K562 (cell line): Measurements from ENCODE around the gene CARD8. TPM values are rescaled to one million over a fixed set of nuclear protein-coding genes. Genes with fewer than 3 reads are reported as not detected.

Source experiments
- ATAC-seq: fragments of 200-7000 bp; cut with Tn5 transposase; 3 replicates; pipeline ENCODE4 v1.9.1; 2020; ENCODE audit warnings: moderate library complexity
- BruUV-seq: library from RNA; stranded (reverse); fragments of 400-500 nt; replicated peaks from 2 replicates; lab custom pipeline; 2021; lab: Mats Ljungman, UMichigan
- CTCF ChIA-PET: fragments of 300-600 bp; formaldehyde crosslinking; extraction: SDS; loops from one replicate; lab custom pipeline; 2021; ENCODE audit warnings: low intra/inter-chr PET ratio; lab: Yijun Ruan, JAX
- POLR2A ChIA-PET: fragments of 300-600, 350-650 bp; sonication (Branson Sonifier 250); formaldehyde crosslinking; extraction: SDS; loops from one replicate; lab custom pipeline; 2021; ENCODE audit warnings: antibody characterized with exemption, inconsistent platforms; lab: Yijun Ruan, JAX
- DNase-seq, 4 experiments: peaks; one replicate each; pipeline versions ENCODE4 v3.0.0 to v3.0.0-alpha.2; 2011 to 2018; ENCODE audit warnings: low spot score in 3 of 4, mixed read lengths in 3 of 4; ENCODE audit errors: extremely low read depth in 1 of 4
- FAIRE-seq: peaks from 2 replicates; lab custom pipeline; 2011; peaks lifted over from hg19 to GRCh38; lab: Jason Lieb, UNC
- H2AFZ ChIP-seq: 2 replicates; pipeline ENCODE4 v1.6.0; 2011; ENCODE audit warnings: low read depth, low read length, control low read depth, inconsistent platforms
- H3K27ac ChIP-seq: fragments of 200-600 bp; 3 replicates; pipeline ENCODE4 v1.8.0; 2011; ENCODE audit warnings: low read depth, mild to moderate bottlenecking, control low read depth, inconsistent platforms, low read length, moderate library complexity, mixed read lengths; ENCODE audit errors: extremely low read depth
- H3K27me3 ChIP-seq, 2 experiments: fragments of 300-600 bp in 1 of 2; 2 replicates in 1 of 2; 3 replicates in 1 of 2; pipeline versions ENCODE4 v1.6.0 to v1.8.0; 2011; ENCODE audit warnings: inconsistent platforms in 2 of 2, low read length in 2 of 2, mild to moderate bottlenecking in 1 of 2, mixed read lengths in 1 of 2, moderate library complexity in 1 of 2; ENCODE audit not compliant: control insufficient read depth in 2 of 2, insufficient read depth in 2 of 2
- H3K36me3 ChIP-seq: fragments of 300-600 bp; 3 replicates; pipeline ENCODE4 v1.8.0; 2011; ENCODE audit warnings: mild to moderate bottlenecking, low read length, inconsistent platforms; ENCODE audit not compliant: control insufficient read depth, insufficient read depth
- H3K4me1 ChIP-seq, 2 experiments: fragments of 200-600 bp in 1 of 2; replicated peaks in 1 of 2; 2 replicates in 1 of 2; 3 replicates in 1 of 2; pipeline versions ENCODE4 v1.5.1 to v1.8.0; 2011; ENCODE audit warnings: inconsistent platforms in 2 of 2, low read length in 2 of 2, mild to moderate bottlenecking in 1 of 2, mixed read lengths in 1 of 2, moderate library complexity in 1 of 2; ENCODE audit not compliant: control insufficient read depth in 2 of 2, insufficient read depth in 2 of 2
- H3K4me2 ChIP-seq: 2 replicates; pipeline ENCODE4 v1.6.1; 2011; ENCODE audit warnings: low read length, control low read depth, inconsistent platforms, mixed read lengths; ENCODE audit not compliant: insufficient read depth
- H3K4me3 ChIP-seq: fragments of 200-600 bp; sonication (generic), shearing (Covaris generic); 2 replicates; pipeline ENCODE4 v1.5.1; 2016; ENCODE audit warnings: control low read depth, inconsistent platforms
- H3K79me2 ChIP-seq: fragments of 200-600 bp; 3 replicates; pipeline ENCODE4 v1.8.0; 2011; ENCODE audit warnings: low read length, inconsistent platforms; ENCODE audit not compliant: control insufficient read depth, insufficient read depth
- H3K9ac ChIP-seq, 2 experiments: 2 replicates each; pipeline versions ENCODE4 v1.6.0 to v1.6.1; 2011; ENCODE audit warnings: low read depth in 2 of 2, low read length in 2 of 2, control low read depth in 1 of 2, inconsistent platforms in 1 of 2, mild to moderate bottlenecking in 1 of 2, mixed read lengths in 1 of 2; ENCODE audit not compliant: insufficient read depth in 1 of 2
- H3K9me1 ChIP-seq: one replicate; pipeline ENCODE4 v1.6.0; 2011; ENCODE audit warnings: inconsistent platforms, mild to moderate bottlenecking, low read length, moderate library complexity; ENCODE audit not compliant: control insufficient read depth, insufficient read depth
- H3K9me3 ChIP-seq: replicated peaks from 2 replicates; pipeline ENCODE4 v1.5.1; 2011; ENCODE audit warnings: low read depth, low read length, inconsistent platforms; ENCODE audit not compliant: control insufficient read depth, insufficient read depth
- H4K20me1 ChIP-seq: replicated peaks from 2 replicates; pipeline ENCODE4 v1.6.1; 2011; ENCODE audit warnings: low read length, inconsistent platforms, mixed read lengths; ENCODE audit not compliant: control insufficient read depth, insufficient read depth
- CC2D1A ChIP-seq: fragments of 450-650 bp; IDR thresholded peaks from 2 replicates; pipeline ENCODE4 v1.6.1; 2017; ENCODE audit warnings: mild to moderate bottlenecking
- GABPB1 ChIP-seq: sonication (generic); formaldehyde crosslinking; IDR thresholded peaks from 2 replicates; pipeline ENCODE4 v1.8.0; 2022; ENCODE audit warnings: mild to moderate bottlenecking, missing genetic modification reagents
- HDAC6 ChIP-seq: IDR thresholded peaks from 2 replicates; pipeline ENCODE4 v1.6.1; 2012; ENCODE audit warnings: low read depth, mild to moderate bottlenecking, control low read depth, inconsistent platforms, low read length, moderate library complexity
- HNRNPH1 ChIP-seq: fragments of 200-400 bp; formaldehyde crosslinking; optimal IDR thresholded peaks from 2 replicates; pipeline ENCODE3; 2017; ENCODE audit warnings: low read depth, mild to moderate bottlenecking, low read length, moderate library complexity
- HOXB6 ChIP-seq: fragments of 250-450 bp; sonication (Bioruptor Pico); IDR thresholded peaks from 2 replicates; pipeline ENCODE4 v1.5.1; 2022; ENCODE audit warnings: mild to moderate bottlenecking, borderline replicate concordance
- L3MBTL2 ChIP-seq: fragments of 450-650 bp; IDR thresholded peaks from 2 replicates; pipeline ENCODE4 v1.6.1; 2016; ENCODE audit warnings: mild to moderate bottlenecking, moderate library complexity
- MEIS2 ChIP-seq: fragments of 450-650 bp; IDR thresholded peaks from 2 replicates; pipeline ENCODE4 v1.6.1; 2014; ENCODE audit warnings: mild to moderate bottlenecking; ENCODE audit not compliant: partially characterized antibody
- PHF20 ChIP-seq: fragments of 450-650 bp; IDR thresholded peaks from 2 replicates; pipeline ENCODE4 v1.6.1; 2018; ENCODE audit not compliant: partially characterized antibody
- TAF9B ChIP-seq: fragments of 450-650 bp; IDR thresholded peaks from 2 replicates; pipeline ENCODE4 v1.6.1; 2018; ENCODE audit warnings: mild to moderate bottlenecking; ENCODE audit not compliant: partially characterized antibody
- TRIM28 ChIP-seq: fragments of 450-650 bp; IDR thresholded peaks from 2 replicates; pipeline ENCODE4 v1.6.1; 2017
- ZNF165 ChIP-seq: fragments of 250-450 bp; sonication (Bioruptor Pico); IDR thresholded peaks from 2 replicates; pipeline ENCODE4 v1.4.0; 2020; ENCODE audit warnings: borderline replicate concordance
- WGBS: fragments of 100-300 bp; shearing (Covaris generic); methylation state at CpG from one replicate; pipeline ENCODE4 v1.1.6; 2016; ENCODE audit warnings: low coverage, mixed read lengths; ENCODE audit not compliant: insufficient coverage; ENCODE audit errors: missing lambda C conversion rate; 5-methylcytosine and 5-hydroxymethylcytosine counted together
- in situ Hi-C: fragments of 300-500 bp; cut with MboI; formaldehyde crosslinking; loops from 4 replicates; pipeline ENCODE4 v1.15.0; 2018; ENCODE audit warnings: inconsistent platforms, mixed read lengths
- intact Hi-C: fragments of 100-400 bp; cut with micrococcal nuclease; formaldehyde crosslinking; loops from 2 replicates; pipeline ENCODE4 v1.14.2; 2022
- polyA plus RNA-seq, 8 experiments: library from polyadenylated mRNA; depleted of rRNA in 4 of 8; stranded (reverse) in 5 of 8; unstranded in 3 of 8; fragments of >200 nt; fragmentation: Nextera tagmentation in 2 of 8; fragmentation: Illumina TruSeq in 1 of 8; extraction: Ambion mirVana in 2 of 8; extraction: Trizol in 1 of 8; gene quantifications; 2 replicates each; pipeline versions ENCODE4 v1.2.1 to v1.2.3, GENCODE V29; 2011 to 2014; ENCODE audit warnings: inconsistent platforms in 1 of 8, missing spikeins in 1 of 8
- total RNA-seq, 7 experiments: library from RNA; depleted of rRNA in 6 of 7; stranded (reverse); fragments of >200 nt in 6 of 7; fragmentation: Illumina TruSeq in 2 of 7; extraction: Trizol in 2 of 7; gene quantifications; 2 replicates each; pipeline versions ENCODE4 v1.2.1 to v1.2.3, GENCODE V29; 2011 to 2021; ENCODE audit warnings: low replicate concordance in 1 of 7
- TF ChIP-seq, protein P1 (sequence below): fragments of 450-650 bp; IDR thresholded peaks from 2 replicates; pipeline ENCODE4 v1.6.1; 2017; ENCODE audit warnings: antibody characterized with exemption, mild to moderate bottlenecking
- TF ChIP-seq, protein P2 (sequence below): IDR thresholded peaks from 2 replicates; pipeline ENCODE4 v1.6.1; 2012; ENCODE audit warnings: low read depth, low read length, improper control_type of control experiment, borderline replicate concordance
- TF ChIP-seq, protein P3 (sequence below): fragments of 450-650 bp; IDR thresholded peaks from 2 replicates; pipeline ENCODE4 v1.6.1; 2017; ENCODE audit warnings: antibody characterized with exemption
- TF ChIP-seq, protein P4 (sequence below): sonication (generic); formaldehyde crosslinking; IDR thresholded peaks from 2 replicates; pipeline ENCODE4 v1.8.0; 2022; ENCODE audit warnings: mild to moderate bottlenecking, missing genetic modification reagents
- TF ChIP-seq, protein P5 (sequence below): sonication (generic); formaldehyde crosslinking; IDR thresholded peaks from 2 replicates; pipeline ENCODE4 v1.9.0; 2022; ENCODE audit warnings: mild to moderate bottlenecking, missing genetic modification reagents

CARD8 gene
- total and polyA plus RNA-seq, 9 of the 15 experiments (the other 6 are each of a cell fraction or from before 2014, with no cell fraction given) = 11.5 to 26.4 (median 20.8) TPM

DNA sequence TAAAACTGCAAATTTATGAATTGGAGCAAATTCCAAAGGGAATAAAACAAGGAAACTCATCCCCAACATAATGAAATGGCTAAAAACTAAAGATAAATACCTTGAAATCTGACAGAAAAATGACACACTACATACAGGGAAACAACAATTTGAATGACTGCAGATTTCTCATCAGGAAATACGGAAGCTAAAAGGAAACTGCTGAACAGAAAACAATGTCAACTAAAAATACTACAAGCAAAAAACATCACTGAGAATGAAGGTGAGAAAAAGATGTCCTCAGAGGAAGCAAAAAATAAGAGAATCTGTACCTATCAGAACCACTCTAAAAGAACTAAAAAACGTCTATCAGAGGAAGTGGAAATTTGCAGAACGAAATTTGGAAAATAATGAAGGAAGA lies 45.7 kb downstream of the CARD8 start:
- no peaks in the 10 kb centered on the region for H3K9me1 ChIP-seq
- no peaks in the 10 kb centered on the region for H3K9me3 ChIP-seq
- H3K4me1 ChIP-seq = peaks cover 4 to 13% of the 10 kb centered on the region in 2 experiments; a peak in 3 of 5 replicates
- no peak overlapping the region for H3K9ac ChIP-seq
- H3K27me3 ChIP-seq = no peaks in the 10 kb centered on the region
- no peak overlapping the region for H2AFZ ChIP-seq
- H3K27ac ChIP-seq = no peak overlapping the region
- H4K20me1 ChIP-seq = no peaks in the 10 kb centered on the region
- H3K4me2 ChIP-seq = no peak overlapping the region
- ChIA-PET POLR2A (no interaction called here), CTCF (no interaction called here)
- ATAC-seq = no peak
- H3K79me2 ChIP-seq = peaks cover 1% of the 10 kb centered on the region; the same call in 2 of the 3 replicates
- BruUV-seq = no TSS peak
- intact Hi-C loops = no loop called here
- WGBS = 52% methylated on average over 3 of the region's 3 CpGs
- H3K36me3 ChIP-seq = peaks cover 7% of the 10 kb centered on the region; the same call in 2 of the 3 replicates
- H3K4me3 ChIP-seq = no peak overlapping the region
- in situ Hi-C loops = no loop called here
- DNase-seq = no peak
- no peak for FAIRE-seq
- TF ChIP-seq L3MBTL2 = no peak
- TF ChIP-seq, protein P1, sequence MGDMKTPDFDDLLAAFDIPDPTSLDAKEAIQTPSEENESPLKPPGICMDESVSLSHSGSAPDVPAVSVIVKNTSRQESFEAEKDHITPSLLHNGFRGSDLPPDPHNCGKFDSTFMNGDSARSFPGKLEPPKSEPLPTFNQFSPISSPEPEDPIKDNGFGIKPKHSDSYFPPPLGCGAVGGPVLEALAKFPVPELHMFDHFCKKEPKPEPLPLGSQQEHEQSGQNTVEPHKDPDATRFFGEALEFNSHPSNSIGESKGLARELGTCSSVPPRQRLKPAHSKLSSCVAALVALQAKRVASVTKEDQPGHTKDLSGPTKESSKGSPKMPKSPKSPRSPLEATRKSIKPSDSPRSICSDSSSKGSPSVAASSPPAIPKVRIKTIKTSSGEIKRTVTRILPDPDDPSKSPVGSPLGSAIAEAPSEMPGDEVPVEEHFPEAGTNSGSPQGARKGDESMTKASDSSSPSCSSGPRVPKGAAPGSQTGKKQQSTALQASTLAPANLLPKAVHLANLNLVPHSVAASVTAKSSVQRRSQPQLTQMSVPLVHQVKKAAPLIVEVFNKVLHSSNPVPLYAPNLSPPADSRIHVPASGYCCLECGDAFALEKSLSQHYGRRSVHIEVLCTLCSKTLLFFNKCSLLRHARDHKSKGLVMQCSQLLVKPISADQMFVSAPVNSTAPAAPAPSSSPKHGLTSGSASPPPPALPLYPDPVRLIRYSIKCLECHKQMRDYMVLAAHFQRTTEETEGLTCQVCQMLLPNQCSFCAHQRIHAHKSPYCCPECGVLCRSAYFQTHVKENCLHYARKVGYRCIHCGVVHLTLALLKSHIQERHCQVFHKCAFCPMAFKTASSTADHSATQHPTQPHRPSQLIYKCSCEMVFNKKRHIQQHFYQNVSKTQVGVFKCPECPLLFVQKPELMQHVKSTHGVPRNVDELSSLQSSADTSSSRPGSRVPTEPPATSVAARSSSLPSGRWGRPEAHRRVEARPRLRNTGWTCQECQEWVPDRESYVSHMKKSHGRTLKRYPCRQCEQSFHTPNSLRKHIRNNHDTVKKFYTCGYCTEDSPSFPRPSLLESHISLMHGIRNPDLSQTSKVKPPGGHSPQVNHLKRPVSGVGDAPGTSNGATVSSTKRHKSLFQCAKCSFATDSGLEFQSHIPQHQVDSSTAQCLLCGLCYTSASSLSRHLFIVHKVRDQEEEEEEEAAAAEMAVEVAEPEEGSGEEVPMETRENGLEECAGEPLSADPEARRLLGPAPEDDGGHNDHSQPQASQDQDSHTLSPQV = no peak
- no peak for TF ChIP-seq TRIM28
- no peak for TF ChIP-seq MEIS2
- TF ChIP-seq, protein P2, sequence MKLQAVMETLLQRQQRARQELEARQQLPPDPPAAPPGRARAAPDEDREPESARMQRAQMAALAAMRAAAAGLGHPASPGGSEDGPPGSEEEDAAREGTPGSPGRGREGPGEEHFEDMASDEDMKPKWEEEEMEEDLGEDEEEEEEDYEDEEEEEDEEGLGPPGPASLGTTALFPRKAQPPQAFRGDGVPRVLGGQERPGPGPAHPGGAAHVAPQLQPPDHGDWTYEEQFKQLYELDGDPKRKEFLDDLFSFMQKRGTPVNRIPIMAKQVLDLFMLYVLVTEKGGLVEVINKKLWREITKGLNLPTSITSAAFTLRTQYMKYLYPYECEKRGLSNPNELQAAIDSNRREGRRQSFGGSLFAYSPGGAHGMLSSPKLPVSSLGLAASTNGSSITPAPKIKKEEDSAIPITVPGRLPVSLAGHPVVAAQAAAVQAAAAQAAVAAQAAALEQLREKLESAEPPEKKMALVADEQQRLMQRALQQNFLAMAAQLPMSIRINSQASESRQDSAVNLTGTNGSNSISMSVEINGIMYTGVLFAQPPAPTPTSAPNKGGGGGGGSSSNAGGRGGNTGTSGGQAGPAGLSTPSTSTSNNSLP = no peak
- TF ChIP-seq GABPB1 (CRISPR knock-in tag) = no peak
- TF ChIP-seq, protein P3, sequence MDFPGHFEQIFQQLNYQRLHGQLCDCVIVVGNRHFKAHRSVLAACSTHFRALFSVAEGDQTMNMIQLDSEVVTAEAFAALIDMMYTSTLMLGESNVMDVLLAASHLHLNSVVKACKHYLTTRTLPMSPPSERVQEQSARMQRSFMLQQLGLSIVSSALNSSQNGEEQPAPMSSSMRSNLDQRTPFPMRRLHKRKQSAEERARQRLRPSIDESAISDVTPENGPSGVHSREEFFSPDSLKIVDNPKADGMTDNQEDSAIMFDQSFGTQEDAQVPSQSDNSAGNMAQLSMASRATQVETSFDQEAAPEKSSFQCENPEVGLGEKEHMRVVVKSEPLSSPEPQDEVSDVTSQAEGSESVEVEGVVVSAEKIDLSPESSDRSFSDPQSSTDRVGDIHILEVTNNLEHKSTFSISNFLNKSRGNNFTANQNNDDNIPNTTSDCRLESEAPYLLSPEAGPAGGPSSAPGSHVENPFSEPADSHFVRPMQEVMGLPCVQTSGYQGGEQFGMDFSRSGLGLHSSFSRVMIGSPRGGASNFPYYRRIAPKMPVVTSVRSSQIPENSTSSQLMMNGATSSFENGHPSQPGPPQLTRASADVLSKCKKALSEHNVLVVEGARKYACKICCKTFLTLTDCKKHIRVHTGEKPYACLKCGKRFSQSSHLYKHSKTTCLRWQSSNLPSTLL = no peak
- TF ChIP-seq, protein P4, sequence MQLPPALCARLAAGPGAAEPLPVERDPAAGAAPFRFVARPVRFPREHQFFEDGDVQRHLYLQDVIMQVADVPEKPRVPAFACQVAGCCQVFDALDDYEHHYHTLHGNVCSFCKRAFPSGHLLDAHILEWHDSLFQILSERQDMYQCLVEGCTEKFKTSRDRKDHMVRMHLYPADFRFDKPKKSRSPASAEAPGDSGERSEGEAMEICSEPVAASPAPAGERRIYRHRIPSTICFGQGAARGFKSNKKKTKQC = no peak
- TF ChIP-seq HNRNPH1 = no peak
- TF ChIP-seq HOXB6 = no peak
- TF ChIP-seq TAF9B = no peak
- TF ChIP-seq CC2D1A = no peak
- no peak for TF ChIP-seq PHF20
- TF ChIP-seq, protein P5, sequence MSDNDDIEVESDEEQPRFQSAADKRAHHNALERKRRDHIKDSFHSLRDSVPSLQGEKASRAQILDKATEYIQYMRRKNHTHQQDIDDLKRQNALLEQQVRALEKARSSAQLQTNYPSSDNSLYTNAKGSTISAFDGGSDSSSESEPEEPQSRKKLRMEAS (CRISPR knock-in tag) = no peak
- no peak for TF ChIP-seq ZNF165 (CRISPR knock-in tag)
- TF ChIP-seq HDAC6 = no peak
